ENCODE measurements around the gene WDR73.

GRCh38 chr15:84590406-84590805, 63.7 kb downstream of the WDR73 start:
- TF ChIP-seq CTCF (IDR thresholded peaks at IDR 0.05) (no peak), EP300 (IDR thresholded peaks at IDR 0.05) (no peak)

All from upper lobe of left lung (tissue), 4 donors.